Urothelium cell line (cell line): ENCODE data around the gene PHLPP2.

Source experiments
- DNase-seq: peaks from one replicate; pipeline ENCODE4 v3.0.0; 2011; ENCODE audit warnings: low spot score, mixed read lengths
- FAIRE-seq: peaks from 2 replicates; lab custom pipeline; 2011; peaks lifted over from hg19 to GRCh38; lab: Jason Lieb, UNC

The PHLPP2 gene, protein sequence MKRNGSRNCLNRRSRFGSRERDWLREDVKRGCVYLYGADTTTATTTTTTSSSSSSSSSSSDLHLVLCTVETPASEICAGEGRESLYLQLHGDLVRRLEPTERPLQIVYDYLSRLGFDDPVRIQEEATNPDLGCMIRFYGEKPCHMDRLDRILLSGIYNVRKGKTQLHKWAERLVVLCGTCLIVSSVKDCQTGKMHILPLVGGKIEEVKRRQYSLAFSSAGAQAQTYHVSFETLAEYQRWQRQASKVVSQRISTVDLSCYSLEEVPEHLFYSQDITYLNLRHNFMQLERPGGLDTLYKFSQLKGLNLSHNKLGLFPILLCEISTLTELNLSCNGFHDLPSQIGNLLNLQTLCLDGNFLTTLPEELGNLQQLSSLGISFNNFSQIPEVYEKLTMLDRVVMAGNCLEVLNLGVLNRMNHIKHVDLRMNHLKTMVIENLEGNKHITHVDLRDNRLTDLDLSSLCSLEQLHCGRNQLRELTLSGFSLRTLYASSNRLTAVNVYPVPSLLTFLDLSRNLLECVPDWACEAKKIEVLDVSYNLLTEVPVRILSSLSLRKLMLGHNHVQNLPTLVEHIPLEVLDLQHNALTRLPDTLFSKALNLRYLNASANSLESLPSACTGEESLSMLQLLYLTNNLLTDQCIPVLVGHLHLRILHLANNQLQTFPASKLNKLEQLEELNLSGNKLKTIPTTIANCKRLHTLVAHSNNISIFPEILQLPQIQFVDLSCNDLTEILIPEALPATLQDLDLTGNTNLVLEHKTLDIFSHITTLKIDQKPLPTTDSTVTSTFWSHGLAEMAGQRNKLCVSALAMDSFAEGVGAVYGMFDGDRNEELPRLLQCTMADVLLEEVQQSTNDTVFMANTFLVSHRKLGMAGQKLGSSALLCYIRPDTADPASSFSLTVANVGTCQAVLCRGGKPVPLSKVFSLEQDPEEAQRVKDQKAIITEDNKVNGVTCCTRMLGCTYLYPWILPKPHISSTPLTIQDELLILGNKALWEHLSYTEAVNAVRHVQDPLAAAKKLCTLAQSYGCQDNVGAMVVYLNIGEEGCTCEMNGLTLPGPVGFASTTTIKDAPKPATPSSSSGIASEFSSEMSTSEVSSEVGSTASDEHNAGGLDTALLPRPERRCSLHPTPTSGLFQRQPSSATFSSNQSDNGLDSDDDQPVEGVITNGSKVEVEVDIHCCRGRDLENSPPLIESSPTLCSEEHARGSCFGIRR (N-terminal part only)

DNA sequence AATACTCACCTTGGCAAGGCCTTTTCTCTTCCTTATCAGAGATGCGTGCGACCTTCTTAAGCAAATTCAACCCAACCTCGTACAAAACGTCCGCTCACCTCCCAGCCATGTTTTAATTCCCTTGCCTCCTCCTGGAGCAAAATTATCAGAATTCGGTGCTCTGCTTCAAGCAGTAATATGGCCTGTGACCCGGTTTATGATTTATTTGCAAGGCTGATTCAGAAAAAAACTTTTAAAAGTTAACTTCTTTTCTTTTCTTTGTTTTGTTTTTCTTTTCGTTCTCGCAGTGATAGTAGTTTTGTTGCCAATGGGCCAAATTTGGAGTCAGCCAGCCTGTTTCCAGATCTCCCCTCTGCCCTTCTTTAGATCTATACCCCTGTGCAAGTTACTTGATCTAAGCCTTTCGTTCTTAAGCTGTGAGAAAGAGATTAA, at the start of gene PHLPP2:
Gene PHLPP2, minus strand, starts transcription at position 382 of the 432 bp plus-strand sequence. CDS start 9,906 bp downstream, outside the sequence.
- no peak for DNase-seq
- FAIRE-seq = no peak

DNA sequence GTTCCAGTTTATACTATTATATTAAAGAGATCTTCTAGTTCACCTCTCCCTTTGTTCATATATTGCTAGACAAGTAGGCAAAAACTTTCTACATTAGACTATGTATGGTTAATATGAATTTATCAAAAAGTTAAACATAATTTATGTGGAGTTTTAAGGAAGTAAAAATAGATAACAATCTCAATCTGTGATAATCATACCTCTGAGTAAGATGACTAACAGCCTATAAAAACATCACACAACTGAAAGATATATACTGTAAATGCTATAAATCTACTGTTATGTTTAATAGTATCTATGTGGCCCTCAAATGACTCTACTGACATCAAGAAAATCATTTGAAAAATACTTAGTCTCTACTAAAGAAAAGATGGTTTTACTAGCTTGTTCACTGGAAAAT, 47.1 kb upstream of the PHLPP2 start:
- FAIRE-seq = no peak

DNA sequence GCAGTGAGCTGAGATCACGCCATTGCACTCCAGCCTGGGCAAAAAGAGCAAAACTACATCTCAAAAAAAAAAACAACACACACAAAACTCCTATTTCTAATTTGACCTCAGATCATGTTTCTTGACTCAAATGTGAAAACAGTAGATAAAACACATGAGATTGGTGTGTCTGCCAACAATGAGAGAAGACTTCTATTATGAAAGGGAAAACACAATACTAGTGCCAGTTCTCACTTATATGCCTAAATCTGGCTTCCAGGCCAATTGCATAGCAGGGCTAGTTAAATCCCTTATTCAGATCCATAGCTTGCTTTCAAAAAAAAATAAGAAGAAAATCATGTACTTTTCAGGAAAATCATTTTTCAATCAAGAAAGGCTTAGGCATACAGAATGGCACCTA, 44.7 kb upstream of the PHLPP2 start:
- no peak for FAIRE-seq

More for the DNA sequence above, 47.1 kb upstream of the PHLPP2 start:
- DNase-seq = no peak

DNA sequence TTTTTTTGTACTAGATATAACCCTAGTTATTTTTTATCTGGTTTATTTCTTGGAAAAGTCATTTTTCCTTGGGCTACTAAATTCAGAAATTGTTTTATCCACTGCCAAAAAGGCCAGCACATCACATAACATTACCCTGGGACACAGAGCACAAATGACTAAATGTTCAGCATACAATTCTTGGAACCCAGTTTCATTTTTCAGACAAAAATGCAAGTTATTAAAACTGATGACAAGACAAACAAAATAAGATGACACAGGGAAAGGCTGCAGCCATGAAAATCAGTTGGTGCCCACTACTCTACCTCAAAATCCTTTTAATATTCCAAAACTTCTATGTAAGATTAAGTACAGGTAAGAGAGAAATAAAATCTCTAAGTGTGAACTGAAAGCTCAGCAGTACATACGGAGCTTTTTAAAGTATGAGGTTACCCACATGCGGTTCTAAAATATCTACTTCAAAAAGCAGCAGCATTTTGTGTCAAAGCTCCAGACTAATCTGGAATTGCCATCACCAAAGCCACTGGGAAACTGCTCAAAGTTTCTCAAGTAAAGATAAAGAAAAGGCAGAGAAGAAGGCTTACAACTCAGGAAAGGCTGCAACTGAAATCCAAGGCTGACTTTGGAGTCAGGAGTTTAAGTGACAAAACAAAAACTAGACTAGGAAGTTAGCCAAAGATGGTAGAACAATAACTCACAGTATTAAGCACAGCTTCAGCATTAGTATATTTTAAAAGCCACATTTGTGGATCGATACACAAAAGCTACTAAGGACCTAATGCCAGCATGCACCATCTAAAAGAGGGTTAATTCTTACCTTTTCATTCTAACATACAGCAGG, 42.8 kb upstream of the PHLPP2 start:
- no peak for DNase-seq
- FAIRE-seq = no peak

More for the DNA sequence above, 44.7 kb upstream of the PHLPP2 start:
- DNase-seq = no peak

DNA sequence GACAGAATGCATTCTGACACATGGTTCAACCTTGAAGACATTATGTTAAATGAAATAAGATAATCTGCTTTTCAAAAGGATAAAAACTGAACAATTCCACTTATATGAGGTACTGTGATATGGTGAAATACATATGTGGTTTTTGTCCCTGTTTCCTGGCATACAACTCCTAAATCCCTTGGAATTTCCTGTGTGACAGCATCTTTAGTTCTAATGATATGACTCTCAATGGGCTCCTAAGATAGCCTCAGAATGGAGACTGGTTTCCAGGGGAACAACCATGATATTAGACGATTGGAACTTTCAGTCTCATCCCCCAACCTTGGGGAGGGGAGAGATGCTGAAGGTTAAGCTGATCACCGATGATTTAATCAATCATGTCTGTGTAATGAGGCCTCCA, 37.7 kb upstream of the PHLPP2 start:
- no peak for FAIRE-seq
- DNase-seq = no peak

DNA sequence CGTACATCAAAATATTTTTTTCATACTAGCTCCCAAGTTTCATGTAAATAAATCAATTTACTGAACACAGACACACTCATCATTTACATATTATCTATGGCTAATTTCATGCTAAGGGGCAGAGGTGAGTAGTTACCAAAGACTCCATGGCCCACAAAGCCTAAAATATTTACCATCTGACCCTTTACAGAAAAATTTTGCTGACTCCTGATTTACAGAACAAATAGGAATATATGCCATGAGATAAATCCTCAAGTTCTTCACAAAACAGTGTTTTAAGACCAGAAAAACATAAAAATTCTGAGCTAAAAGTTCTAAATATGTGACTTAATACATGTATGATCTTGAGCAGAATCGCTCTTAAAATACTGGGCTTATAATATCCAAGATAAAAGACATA, 36.6 kb upstream of the PHLPP2 start:
- FAIRE-seq = no peak

DNA sequence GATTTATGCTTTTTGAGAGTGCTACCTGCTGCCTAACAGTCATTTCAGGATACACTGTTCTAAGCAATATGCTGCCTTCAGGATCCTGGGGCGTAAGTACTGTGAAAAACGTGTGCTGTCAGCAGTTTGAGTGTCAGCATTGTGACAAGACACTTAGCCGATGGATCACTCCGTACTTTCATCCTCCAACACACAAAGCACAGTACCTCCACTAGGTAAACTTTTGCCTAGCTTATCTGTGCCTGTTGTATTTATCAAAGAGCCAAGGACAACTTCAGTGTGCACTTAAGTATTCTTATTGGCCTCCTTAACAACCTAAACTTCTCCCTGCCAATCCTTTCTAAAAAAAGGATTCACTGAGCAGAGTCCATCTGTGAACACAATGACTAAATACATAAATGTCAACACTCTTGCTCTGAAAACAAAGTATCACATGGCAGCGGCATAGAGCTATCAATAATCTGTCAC, 33.8 kb upstream of the PHLPP2 start:
- FAIRE-seq (no peak), DNase-seq (no peak)

More for the DNA sequence above, 36.6 kb upstream of the PHLPP2 start:
- no peak for DNase-seq

DNA sequence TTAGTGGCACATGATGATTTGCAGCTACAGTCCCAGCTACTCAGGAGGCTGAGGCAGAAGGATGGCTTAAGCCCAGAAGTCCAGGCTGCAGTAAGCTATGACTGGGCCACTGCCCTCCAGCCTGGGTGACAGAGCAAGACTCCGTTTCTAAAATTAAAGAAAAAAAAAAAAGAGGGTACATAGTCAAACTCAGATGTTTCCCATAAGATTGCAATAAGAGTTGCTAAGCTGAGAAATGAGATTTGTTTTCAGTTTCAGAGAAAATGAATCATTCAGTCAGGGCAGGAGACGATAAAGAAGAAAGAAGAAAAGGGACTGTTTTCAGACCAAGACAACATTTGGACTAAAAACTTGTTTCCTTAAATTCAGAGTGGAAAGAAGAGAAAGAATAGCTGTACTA, 30.2 kb upstream of the PHLPP2 start:
- DNase-seq (no peak), FAIRE-seq (no peak)

DNA sequence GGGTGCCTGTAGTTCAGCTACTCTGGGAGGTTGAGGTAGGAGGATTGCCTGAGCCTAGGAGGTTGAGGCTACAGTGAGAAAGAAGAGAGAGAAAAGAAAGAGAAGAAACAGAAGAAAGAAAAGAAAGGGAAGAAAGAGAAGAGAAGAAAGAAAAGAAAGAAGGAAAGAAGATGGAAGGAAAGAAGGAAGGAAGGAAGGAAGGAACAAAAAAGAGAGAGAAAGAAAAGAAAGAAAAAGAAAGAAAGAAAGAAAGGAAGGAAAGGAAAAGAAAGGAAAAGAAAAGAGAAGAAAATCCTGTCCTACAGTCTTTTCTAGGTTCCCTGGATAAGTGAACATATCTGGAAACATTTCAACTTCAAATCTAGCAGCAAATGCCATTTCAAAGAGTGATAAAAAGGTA, 29.6 kb upstream of the PHLPP2 start:
- DNase-seq = no peak
- no peak for FAIRE-seq

DNA sequence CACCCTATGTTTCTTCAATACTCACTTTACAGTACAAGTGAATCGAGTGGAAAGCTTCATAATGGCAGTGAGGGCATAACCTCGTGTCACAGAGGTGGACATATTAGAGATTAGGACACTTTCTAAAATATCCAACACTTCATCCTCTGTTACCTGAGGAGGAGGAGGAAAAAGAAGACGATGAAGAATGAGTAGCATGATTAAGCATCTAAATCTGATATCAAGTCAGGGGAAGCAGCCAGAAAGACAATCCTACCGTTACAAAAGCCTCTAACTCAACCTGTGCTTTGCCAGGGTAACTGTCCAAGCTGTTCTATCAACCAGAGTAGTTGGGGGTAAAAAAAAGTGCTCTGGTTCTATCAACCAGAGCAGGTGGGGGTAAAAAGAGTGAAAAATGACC, 23.7 kb upstream of the PHLPP2 start:
- no peak for DNase-seq
- no peak for FAIRE-seq

DNA sequence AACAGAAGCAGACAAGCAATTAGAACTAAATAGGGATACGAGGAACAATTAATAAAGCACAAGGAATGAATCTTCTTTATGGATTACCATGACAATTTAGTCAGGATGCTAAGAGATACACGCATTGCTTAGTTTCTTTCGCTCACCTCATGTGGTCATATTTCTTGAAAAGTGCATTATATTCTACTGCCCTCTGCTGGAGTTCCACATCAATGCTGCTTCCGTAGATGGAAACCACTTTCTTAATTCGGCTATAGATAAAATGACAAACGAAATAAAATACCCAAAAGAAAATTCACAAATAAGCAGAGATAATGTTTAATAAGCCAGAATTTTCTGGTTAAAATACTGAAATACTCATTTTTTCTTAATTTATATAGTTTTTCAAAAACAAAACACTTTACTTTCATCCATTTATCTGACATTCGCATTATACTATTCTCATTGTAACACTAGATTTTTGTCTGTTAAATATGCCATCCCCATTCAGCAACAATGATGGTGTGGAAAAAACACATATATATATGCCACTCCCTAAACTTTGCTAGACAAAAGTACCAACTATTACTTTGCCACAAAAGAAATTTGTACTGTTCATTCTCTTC, 22.0 kb upstream of the PHLPP2 start:
- DNase-seq (peak; percentile 37), FAIRE-seq (no peak)

DNA sequence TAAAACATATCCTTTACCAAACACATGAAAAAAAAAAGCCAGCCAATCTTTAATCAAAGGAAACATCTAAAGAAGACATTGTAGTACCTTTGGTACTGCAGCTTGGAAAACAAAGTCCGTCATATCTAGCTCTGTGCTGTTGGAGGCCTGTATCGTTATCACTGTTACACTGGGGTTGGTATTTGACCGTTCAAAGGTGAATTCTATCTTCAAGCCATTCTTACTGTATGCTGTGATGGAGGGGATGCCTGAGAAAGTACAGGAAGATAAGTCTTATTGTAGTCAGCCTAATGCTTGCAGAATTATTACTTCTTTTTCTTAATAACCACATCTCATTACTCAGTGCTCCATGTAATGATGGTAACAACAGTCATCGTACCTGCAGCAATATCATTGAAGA, 14.4 kb upstream of the PHLPP2 start:
- FAIRE-seq = no peak
- DNase-seq = no peak

DNA sequence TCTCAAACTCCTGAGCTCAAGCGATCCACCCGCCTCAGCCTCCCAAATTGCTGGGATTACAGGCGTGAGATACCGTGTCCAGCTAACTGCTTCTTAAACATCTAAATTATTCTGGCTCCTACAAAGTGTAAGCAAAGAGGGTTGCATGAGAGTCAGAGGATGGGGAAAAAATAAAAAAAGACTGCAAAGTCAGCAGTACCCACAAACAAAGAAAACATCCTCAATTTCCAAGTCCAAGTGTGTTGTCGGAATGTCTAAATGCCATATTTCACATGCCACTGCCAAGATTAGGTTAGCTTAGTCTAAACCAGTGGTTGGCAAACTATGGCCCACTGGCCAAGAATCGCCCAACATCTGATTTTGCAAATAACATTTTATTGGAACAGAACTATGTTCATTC, 13.0 kb upstream of the PHLPP2 start:
- FAIRE-seq = no peak
- no peak for DNase-seq

DNA sequence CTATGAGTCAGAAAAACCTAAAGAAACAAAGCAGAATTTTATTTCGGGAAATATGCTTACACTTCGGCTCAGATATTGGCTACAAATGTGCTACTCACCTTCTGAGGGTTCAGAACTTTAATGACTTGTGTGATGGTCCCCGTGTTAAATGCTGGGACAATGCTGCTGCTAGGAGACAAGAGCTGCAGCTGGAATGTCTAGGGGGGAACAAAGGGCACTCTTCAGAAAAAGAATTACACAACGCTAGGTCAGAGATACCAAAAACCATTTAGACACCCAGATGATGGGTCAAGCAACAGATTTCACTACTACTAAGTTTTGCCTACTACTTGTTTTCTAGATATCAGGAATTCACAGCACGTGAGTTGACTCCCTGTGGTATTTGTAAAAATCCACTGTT, 10.0 kb upstream of the PHLPP2 start:
- no peak for DNase-seq
- FAIRE-seq = no peak

DNA sequence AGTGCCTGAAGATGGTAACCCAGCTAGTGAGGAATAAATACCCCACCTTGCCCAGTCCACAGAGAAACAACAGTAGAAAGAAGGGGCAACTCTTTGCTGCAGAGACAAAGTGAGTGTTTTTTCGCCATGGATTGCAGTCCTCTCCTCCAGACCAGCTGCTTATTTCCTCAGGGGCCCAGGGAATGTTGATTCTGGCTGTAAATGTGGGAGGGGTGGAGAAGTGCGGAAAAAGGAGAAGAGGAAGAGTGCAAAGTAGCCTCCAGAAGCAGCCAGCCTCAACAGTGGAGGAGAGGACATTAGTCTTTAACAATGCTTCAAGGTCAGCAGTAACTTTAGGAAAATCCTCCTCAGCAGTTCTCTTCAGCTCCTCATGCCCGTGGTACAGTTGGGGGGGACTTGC, 8.1 kb upstream of the PHLPP2 start:
- no peak for FAIRE-seq

DNA sequence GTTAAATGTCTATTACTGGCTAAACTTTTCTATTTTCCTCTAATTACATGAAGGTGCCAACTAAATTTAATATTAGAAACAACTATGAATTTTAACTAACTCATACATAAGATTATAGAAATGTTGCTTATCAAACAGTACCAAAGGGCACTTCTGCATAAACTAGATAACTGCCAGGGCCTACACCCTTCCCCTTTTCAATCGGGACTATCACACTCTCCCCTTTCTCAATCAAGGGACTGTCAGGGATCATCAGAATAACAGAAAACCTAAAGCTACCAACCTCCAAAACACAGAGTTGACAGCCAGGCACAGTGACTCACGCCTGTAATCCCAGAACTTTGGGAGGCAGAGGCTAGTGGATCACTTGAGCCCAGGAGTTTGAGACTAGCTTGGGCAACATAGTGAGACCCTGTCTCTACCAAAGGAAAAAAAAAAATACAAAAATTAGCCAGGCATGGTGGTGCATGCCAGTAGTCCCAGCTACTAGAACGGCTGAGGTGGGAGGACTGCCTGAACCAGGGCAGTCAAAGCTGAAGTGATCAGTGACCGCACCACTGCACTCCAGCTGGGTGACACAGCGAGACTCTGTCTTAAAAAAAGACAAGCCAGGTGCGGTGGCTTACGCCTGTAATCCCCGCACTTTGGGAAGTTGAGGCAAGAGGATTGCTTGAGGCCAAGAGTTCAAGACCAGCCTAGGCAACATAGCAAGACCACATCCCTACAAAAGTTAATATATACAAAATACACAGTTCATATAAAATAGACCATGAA, 3.2 kb upstream of the PHLPP2 start:
- DNase-seq (no peak), FAIRE-seq (no peak)

More for the DNA sequence above, 8.1 kb upstream of the PHLPP2 start:
- DNase-seq = no peak

DNA sequence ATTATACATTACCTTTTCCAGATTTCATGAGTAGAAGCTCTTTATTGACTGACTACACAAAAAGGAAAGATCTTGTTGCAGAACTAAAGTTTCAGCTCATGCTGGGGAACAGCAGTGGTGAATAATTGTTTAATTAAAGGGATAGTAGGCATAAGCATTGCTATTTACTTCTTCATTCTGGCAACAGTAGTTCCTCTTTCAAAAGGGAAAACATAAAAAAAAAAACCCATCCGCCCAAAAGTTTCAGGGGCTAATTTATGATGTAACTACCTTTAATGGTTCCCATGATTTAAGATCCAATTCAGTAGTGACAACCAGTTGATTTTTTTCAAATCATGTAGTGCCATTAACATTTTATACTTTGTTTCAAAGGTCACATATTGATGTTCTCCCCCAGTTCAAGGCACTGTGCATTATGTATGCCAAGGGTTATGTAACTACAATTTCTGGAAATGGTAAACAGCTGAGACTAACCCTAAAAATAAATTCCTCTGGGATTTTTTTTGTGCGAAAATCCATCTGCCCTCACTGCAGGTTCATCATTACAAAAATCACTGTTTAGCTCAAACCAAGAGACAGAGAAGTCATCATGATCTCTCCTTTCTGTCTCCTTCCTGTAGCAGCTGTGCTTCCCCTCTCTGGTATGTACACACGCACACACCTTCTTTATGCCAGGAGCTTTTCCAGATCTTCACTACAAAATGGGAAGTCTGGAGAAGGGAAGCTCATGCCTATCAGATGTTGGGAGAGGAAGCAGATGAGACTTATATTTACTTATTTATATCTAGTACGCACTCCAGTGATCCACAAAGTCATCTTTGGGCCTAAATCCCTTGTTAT, 2.2 kb upstream of the PHLPP2 start:
- no peak for DNase-seq
- no peak for FAIRE-seq
